Measurements from ENCODE around the gene CLDND2.
A peak's percentile ranks its signal among the peaks of the same experiment; 100 is the strongest.

The CLDND2 gene

DNA sequence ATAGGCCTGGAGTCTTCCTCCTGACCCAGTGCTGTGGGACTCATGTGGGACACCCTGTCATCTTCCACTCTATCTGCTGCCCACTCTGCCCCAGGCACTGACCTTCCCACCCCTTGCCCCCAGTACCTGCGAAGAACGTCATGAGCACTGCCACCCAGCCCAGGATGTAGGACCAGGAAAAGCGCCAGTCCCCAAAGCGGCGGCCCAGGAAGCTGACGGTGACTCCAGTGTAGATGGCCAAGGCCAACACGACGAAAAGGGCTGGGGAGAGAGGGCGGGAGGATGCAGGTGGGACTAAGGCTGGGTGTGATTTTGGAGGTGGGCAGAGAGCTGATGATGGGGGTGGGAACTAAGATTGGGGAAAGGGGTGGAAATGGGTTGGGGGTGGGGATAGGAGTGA is 11.6 kb upstream of the CLDND2 start:
- no peak for DNase-seq

- DNase-seq, result no peak
These were observed 8.6 kb upstream of the CLDND2 start for GRCh38 chr19:51377422-51377821.

DNA sequence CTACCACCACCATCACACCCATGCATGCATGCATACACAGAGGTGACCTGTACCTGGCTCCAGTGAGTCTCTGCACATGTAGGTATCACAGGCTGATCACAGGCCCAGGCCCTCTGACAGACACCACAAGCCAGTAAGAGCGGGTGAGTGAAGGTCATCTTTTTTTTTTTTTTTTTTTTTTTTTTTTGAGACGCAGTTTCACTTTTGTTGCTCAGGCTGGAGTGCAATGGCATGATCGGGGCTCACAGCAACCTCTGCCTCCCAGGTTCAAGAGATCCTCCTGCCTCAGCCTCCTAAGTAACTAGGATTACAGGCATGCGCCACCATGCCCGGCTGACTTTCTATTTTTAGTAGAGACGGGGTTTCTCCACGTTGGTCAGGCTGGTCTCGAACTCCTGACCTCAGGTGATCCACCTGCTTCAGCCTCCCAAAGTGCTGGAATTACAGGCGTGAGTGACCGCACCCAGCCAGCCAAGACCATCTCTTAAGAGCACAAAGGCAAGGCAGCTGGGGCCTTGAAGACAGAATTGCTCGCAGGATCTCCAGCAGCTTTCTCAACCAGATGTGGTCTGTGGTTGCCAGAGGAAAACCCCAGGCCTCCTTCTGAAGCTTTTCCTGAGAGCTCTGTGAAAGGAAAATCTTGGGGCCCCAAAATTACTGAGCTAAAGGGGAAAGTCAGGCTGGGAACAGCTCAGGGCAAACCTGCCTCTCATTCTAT is 6.9 kb upstream of the CLDND2 start:
- DNase-seq, result no peak

DNA sequence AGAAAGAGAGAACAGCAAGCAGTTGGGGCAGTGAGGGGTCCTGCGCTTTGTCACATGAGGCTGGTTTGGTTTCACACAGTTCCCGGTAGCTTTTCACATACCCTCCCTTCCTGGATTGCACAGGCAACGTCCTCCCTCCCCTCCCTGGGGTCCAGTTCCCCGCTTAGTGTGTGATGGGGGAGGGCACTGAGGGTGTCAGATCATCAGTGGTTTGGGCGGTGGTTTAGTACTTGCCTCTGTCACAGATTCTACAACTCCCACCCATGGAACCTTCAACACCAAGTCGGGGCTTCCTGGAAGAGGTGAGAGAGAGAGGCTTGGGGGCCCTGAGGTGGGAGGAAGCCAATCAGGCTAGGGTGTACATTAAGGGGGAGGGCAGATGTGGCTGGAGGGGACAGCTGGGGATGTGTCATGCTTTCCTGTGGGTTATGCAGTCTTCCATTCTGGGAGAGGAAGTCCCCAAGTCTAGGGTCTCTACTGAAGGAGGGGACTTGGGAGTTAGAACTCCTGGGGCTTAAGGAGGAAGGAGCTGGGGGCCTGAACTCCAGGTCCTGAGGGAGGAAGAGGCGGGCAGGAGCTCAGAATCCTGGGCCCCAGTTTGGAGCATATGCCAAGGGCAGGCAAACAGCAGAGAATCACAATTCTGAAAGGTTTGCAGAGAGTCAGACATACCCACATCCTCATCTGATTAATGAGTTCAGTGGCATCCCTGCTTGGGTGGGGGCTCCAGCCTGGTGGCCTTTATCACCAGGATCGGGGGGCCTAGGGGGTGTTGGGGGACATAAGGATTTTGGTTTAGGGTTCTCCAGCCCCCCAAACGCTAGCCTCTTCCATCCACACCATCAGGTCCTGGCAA is 4.1 kb upstream of the CLDND2 start, which contains the start of gene NKG7:
Gene NKG7 (minus strand): TSS at position 6 of the 856 bp plus-strand sequence. CDS start 119 bp downstream, outside the sequence.
- DNase-seq, result no peak

DNA sequence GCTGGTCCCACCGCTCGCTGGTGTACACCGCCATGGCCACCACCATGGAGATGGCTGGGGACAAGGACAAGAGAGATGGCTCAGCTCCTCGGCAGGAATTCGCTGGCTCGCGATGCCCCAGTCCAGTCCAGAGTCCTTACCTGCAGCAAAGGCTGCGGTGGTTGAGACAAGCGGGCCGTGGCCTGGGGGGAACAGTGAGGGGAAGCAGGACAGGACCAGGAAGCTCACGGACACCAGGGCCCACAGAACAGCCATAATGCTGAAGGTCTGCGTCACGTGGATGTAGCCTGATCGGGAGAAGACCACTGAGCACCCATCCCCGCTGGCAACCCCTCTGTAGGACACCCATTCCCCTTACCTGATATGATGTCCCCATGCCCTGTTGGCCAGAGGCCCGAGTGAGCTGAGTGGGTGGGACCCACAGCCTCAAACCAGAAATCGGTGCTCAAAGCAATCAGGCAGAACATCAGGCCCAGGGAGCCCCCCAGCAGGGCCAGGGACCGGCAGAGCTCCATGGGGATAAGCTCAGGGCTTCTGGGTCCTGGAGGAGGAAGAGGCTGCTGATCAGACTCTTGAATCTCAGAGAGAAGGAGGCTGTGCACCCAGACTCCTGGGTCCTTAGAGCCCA is 3.3 kb upstream of the CLDND2 start:
- DNase-seq, result no peak

GRCh38 chr19:51371186-51371690 is 2.4 kb upstream of the CLDND2 start:
- DNase-seq, result no peak

- no peak for DNase-seq
These were observed 1.4 kb upstream of the CLDND2 start for GRCh38 chr19:51370230-51370629.

DNA sequence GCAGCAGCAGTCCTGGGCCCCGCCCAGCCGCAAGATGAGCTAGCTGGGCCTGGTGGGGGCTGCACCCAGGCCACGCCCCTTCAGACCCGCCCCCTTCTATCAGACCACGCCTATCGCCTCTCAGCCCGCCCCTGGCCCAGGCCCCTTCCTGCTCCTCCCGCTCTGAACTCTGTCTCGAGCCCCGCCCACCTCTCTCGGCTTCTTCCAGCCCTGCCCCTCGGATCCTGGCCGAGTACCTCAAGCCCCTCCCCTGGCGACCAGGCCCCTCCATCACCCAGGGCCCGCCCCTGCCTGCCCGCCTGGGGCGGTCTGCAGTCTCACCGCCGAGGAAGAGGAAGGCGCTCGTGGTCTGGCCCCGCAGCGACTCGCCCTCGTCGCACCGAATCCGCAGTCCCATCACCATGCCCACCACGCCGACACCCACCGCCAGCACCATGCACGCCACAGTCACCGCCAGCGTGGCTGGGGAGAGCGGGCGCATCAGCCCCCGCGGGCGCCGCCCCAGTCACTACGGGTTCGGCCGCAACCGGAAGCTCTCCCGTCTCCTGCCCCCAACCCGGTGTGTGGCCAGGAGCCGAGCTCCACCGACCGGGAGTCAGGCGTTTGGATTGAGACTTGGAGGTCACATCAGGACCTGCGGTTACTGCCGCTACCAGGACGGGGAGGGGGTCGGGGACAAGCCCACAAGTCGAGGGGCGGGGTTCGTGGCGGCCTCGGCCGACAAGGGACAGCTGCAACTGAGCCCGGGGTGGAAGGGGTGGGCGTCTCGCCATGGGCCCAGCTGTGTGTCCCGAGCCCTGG is 1.0 kb downstream of the CLDND2 start:
- DNase-seq, result peak; percentile 99

DNA sequence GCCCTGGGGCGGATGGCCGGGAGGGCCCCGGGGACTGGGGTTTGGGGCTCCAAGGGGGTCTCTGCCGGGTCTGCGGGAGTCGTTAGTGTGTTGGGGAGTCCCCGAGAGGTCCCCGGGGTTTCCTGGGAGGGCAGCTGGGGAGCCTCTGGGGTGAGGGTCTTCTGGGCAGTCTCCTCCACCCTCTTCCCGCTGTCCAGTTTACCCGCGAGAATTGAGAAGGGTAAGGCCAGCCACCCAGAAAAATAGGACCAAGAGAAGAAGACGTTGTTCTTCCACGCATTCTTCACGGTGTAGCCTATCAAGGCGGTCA is 1.6 kb downstream of the CLDND2 start:
- DNase-seq, result no peak

DNA sequence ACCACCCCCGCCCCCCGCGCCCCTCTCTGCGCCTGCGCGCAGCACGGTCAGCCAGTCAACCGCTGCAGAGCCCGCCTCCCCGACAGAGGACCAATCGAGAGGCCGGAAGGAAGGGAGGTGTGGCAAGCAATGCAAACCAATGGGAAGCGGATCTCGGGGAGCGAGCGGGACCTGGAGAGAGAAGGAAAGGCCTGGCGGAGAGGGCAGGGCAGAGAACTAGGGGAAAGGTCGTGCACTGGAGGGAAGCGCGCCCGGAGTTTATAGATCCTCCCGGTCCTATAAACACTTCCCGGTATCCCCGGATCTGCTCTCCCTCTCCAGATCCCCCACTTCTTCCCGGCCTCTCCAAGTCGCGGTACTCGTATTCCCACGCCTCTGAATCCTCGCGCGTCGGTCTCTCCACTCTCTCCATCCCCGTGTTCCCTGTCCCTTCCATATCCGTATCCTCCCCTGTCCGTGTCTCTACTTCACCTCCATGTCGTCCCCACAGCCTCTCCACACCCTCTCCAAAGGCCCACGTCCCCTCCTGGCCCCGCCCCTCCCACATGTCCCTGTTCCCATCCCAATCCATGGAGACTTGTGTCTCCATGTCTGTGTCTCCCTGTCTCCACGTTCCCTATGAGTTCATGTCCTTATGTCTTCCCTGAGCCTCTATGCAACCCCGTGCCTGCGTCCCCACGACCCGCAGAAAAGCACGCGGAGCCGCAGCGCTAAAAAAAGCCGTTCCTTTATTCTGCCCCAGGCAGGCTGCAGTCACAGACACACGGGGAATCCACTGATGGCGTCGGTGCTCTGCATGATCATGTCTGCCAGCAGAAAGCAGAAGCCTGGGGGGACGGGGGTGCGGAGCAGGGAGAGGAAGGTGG is 2.2 kb downstream of the CLDND2 start:
- DNase-seq, result peak; percentile 91

DNA sequence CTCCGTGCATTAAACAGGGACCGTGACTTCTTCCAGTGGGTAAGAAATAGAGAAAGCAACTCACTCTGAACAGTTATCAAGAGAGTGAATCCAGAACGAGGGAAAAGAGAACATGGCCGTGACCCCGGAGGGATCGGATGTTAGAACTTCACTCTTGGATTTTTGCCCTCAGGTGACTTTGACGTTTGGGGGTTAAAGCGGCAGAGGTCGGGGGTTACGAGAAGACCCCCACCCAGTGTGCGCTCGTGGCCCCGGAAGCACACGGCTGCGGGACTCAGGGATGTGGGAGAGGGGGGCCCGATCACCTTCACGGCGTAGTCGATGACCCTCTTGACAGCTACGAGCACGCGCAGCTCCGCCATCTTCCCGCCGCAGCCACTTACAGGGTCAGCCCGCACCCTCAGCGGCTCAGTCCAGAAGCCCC is 2.8 kb downstream of the CLDND2 start, which contains the start of gene ETFB:
Gene ETFB (minus strand): TSS at position 424 of the 424 bp plus-strand sequence. CDS start 62 bp downstream, at position 362.
- DNase-seq, result no peak

DNA sequence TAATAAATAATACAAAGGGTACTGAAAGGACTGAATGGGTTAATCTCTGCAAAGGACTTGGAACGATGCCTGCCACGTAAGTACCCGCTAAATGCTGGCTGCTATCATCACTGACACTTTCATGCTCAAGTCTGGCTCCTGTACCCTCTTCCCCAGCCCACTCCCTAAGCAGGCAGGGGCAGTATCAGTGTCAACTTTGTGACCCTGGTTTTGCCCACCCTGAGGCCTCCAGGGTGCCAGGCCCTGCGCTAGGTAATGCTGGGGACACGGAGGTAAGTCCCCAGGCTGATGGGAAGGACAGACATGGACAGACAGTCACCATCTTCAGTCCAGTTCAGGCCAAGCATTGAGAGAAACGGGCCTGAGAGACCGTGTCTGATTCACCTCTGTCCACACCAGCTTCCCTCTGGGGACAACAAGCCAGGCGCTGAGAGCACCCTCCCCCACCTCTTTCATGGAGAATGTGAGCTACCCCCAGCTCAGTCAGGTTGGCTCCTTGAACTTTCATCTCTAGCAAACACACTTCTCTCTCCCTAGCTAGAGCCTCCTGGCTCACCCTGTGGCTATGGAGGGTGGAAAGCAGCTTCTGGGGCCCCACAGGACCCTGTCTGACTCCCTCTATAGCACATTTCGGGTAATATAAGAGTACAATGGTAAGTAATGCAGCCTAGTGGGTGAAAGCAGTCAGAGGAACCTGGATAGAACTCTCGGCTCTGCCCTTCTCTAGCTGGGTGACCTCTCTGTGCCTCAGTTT is 3.4 kb downstream of the CLDND2 start:
- peak; percentile 38 for DNase-seq

- no peak for DNase-seq
These were observed 4.3 kb downstream of the CLDND2 start for GRCh38 chr19:51364200-51365106.

DNA sequence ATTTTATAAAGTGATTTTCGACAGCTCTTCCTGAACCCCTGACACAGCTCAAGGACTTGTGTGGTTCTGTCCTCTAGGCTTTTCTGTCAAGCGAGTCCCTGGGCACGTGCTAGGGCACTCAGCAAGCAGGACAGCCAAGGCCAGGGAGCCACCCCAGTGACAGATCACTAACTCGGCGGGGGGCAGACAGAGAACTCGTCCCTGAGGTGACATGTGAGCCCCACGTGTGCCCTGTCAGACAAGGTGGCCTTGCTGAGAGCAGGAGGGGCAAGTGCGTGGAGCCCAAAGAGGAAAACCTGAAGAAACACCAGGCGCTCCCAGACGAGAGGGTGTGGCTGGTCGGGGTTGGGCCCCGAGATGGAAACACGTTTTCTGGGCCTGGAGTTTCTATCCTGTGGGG is 7.6 kb downstream of the CLDND2 start:
- DNase-seq, result no peak

- DNase-seq, result no peak
These were observed 9.5 kb downstream of the CLDND2 start for GRCh38 chr19:51359294-51359693.

GRCh38 chr19:51357952-51358351 is 10.9 kb downstream of the CLDND2 start:
- DNase-seq, result no peak

GRCh38 chr19:51356159-51356801 is 12.5 kb downstream of the CLDND2 start:
- DNase-seq, result no peak

DNA sequence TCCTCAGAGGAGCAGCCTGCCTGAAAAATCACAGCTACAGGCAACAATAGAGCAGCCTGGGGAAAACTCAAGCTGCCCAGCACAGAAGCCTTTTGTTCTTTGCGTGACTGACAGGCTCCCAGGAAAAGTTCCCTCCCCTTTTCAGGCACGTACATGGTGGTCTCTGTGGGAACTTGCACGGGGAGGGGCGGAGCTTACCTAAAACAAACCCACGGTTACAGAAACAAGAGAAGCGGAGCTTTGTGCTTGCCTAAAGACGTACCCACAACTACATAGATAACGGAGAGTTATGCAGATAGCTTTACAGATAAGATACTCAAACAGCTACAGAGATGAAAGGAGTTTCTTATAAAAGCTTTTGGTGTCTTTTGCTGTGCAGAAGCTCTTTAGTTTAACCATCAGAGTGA is 14.1 kb downstream of the CLDND2 start:
- peak; percentile 89 for DNase-seq

DNA sequence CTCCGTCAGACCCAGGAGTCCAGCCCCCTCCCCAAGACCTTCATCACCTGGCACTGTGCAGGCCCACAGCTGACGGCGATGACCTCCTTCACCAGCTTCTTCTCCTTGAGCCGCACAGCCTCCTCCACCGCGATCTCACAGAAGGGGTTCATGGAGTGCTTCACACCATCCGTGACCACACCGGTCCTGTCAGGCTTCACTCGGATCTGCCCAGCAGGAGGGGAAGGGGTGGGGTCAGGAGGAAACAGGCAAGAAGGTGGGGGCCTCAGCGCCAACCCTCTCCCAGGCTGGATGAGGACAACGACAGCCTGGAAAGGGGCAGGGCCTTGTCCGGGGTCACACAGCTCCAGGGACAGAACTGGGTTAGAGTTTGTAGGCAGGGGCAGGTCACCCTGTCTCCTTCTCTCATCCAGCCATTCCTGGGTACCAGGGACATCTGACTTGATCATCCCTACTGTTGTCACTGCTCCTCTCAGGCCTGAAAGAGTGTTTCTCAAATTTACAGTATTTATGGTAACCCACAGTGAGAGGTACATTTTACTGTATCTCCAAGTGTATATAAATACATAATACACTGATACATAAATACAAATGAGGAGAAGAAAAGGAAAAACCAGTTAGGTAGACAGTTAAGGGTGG is 14.6 kb downstream of the CLDND2 start:
- DNase-seq, result peak; percentile 84

Data from retina (tissue), 1 donor.